ENCODE measurements around the gene TMC2. TPM values are rescaled to one million over a fixed set of nuclear protein-coding genes. Genes with fewer than 3 reads are reported as not detected.

Gene TMC2
- total RNA-seq, 1 experiment from 2014 or later, result not detected

DNA sequence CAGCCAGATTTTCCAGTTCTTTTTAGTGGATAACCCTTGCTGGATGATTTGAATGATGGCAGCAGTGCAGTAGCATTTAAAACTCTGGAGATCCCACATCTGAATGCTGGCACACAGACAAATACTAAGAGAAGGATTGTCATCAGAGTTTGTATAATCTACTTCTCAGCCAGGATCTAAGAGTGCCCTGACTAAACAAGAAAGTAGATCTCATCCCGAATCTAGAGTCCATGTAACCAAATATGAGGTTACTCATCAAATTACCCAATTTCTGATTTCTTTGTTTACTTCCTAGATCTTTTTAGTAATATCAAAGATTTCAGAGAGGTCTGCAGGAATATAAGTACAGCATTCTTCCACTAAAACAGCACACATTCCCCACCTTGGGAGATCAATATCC, 7.8 kb downstream of the TMC2 start:
- H3K27me3 ChIP-seq (replicated peaks; ENCODE audit: insufficient read depth, low read depth, low read length, poor library complexity), result peaks cover 27% of the 10 kb centered on the region
- no peaks in the 10 kb centered on the region for H3K36me3 ChIP-seq (ENCODE audit: insufficient read depth, low read length, poor library complexity, severe bottlenecking)
- no peak overlapping the region for H3K27ac ChIP-seq (ENCODE audit: low read depth, low read length, poor library complexity, severe bottlenecking)
- TF ChIP-seq EZH2 (IDR thresholded peaks at IDR 0.05; ENCODE audit: borderline replicate concordance, low read depth, low read length, poor library complexity, severe bottlenecking), result no peak
- TF ChIP-seq, protein P1, sequence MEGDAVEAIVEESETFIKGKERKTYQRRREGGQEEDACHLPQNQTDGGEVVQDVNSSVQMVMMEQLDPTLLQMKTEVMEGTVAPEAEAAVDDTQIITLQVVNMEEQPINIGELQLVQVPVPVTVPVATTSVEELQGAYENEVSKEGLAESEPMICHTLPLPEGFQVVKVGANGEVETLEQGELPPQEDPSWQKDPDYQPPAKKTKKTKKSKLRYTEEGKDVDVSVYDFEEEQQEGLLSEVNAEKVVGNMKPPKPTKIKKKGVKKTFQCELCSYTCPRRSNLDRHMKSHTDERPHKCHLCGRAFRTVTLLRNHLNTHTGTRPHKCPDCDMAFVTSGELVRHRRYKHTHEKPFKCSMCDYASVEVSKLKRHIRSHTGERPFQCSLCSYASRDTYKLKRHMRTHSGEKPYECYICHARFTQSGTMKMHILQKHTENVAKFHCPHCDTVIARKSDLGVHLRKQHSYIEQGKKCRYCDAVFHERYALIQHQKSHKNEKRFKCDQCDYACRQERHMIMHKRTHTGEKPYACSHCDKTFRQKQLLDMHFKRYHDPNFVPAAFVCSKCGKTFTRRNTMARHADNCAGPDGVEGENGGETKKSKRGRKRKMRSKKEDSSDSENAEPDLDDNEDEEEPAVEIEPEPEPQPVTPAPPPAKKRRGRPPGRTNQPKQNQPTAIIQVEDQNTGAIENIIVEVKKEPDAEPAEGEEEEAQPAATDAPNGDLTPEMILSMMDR (conservative IDR thresholded peaks at IDR 0.05; ENCODE audit: low read depth, low read length), result no peak
- no peak for DNase-seq (ENCODE audit: low spot score)
- CTCF ChIA-PET, result interaction anchor here (0.7 kb wide), 2 partner anchors 20 to 77 kb away, joined by 5 to 7 read pairs; no protein-coding TSS in a partner anchor
- intact Hi-C loops (cut with micrococcal nuclease; ENCODE audit: unreplicated experiment), result no loop called here
- no peak overlapping the region for H3K4me3 ChIP-seq (ENCODE audit: low read depth, low read length, poor library complexity, severe bottlenecking)
- no peaks in the 10 kb centered on the region for H3K9me3 ChIP-seq (ENCODE audit: low read depth, low read length, poor library complexity, severe bottlenecking)
- POLR2A ChIA-PET (ENCODE audit: low non-redundant PET), result no interaction called here
- no TSS peak for BruUV-seq (replicated peaks)
- H3K4me1 ChIP-seq (ENCODE audit: insufficient read depth, low read length, poor library complexity, severe bottlenecking), result no peaks in the 10 kb centered on the region

DNA sequence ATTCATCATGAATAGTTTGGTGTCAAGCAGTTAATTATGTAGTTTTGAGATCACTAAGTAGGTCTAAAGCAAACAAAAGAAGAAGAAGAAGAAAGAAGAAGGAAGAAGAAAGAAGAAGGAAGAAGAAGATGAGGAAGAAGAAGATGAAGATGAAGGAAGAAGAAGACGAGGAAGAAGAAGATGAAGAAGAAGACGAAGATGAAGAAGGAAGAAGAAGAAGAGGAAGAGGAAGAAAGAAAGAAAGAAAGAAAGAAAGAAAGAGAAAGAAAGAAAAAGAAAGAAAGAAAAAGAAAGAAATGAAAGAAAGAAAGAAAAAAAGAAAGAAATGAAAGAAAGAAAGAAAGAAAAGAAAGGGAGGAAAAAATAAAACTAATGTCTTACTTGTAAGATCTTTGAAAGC, 9.2 kb downstream of the TMC2 start:
- H3K4me1 ChIP-seq (ENCODE audit: insufficient read depth, low read length, poor library complexity, severe bottlenecking), result no peaks in the 10 kb centered on the region
- TF ChIP-seq, protein P1 (conservative IDR thresholded peaks at IDR 0.05; ENCODE audit: low read depth, low read length), result no peak
- TF ChIP-seq EZH2 (IDR thresholded peaks at IDR 0.05; ENCODE audit: borderline replicate concordance, low read depth, low read length, poor library complexity, severe bottlenecking), result no peak
- no peak overlapping the region for H3K4me3 ChIP-seq (ENCODE audit: low read depth, low read length, poor library complexity, severe bottlenecking)
- no peaks in the 10 kb centered on the region for H3K9me3 ChIP-seq (ENCODE audit: low read depth, low read length, poor library complexity, severe bottlenecking)
- H3K36me3 ChIP-seq (ENCODE audit: insufficient read depth, low read length, poor library complexity, severe bottlenecking), result no peaks in the 10 kb centered on the region
- DNase-seq (ENCODE audit: low spot score), result no peak
- no TSS peak for BruUV-seq (replicated peaks)
- POLR2A ChIA-PET (ENCODE audit: low non-redundant PET), result no interaction called here
- H3K27me3 ChIP-seq (replicated peaks; ENCODE audit: insufficient read depth, low read depth, low read length, poor library complexity), result peaks cover 30% of the 10 kb centered on the region
- CTCF ChIA-PET, result no interaction called here
- no peak overlapping the region for H3K27ac ChIP-seq (ENCODE audit: low read depth, low read length, poor library complexity, severe bottlenecking)
- intact Hi-C loops (cut with micrococcal nuclease; ENCODE audit: unreplicated experiment), result no loop called here

DNA sequence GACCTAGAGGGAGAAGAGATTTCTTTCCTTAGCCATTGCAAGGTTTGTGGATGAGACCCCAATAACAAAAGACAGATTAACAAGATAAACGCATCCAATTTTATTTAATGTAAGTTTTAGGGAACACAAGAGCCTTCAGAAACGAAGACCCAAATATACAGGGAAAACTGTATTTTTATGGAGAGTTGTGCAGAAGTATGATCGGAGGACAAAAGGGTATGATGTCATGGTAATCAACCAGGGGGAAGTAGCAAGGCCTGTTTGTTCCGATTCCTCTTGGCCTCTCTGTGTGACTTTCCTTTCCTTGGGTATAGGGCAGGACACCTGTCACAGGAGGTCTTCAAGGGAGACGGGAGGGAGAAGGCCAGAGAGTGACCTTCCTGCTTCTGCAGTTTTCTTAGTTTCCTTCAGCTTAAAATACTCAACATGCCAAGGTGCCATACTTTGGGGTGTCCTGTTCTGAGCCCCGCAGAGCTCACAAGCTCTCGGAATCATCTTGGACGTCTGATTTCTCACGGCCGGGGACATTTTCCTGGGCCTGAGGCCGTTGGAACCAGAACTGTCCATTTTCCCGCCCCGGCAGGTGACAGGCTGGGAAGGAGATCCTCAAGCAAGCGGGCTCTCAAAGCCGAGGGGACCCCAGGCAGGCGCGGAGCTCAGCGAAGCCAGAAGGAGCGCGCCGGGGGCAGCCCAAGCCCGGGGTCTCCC, 21.7 kb downstream of the TMC2 start:
- no peak overlapping the region for H3K4me3 ChIP-seq (ENCODE audit: low read depth, low read length, poor library complexity, severe bottlenecking)
- POLR2A ChIA-PET (ENCODE audit: low non-redundant PET), result no interaction called here
- TF ChIP-seq EZH2 (IDR thresholded peaks at IDR 0.05; ENCODE audit: borderline replicate concordance, low read depth, low read length, poor library complexity, severe bottlenecking), result peak; percentile 38
- TF ChIP-seq, protein P1 (conservative IDR thresholded peaks at IDR 0.05; ENCODE audit: low read depth, low read length), result no peak
- no peak for DNase-seq (ENCODE audit: low spot score)
- peaks cover 67% of the 10 kb centered on the region for H3K27me3 ChIP-seq (replicated peaks; ENCODE audit: insufficient read depth, low read depth, low read length, poor library complexity)
- H3K27ac ChIP-seq (ENCODE audit: low read depth, low read length, poor library complexity, severe bottlenecking), result no peak overlapping the region
- intact Hi-C loops (cut with micrococcal nuclease; ENCODE audit: unreplicated experiment), result no loop called here
- no peaks in the 10 kb centered on the region for H3K36me3 ChIP-seq (ENCODE audit: insufficient read depth, low read length, poor library complexity, severe bottlenecking)
- CTCF ChIA-PET, result no interaction called here
- no peaks in the 10 kb centered on the region for H3K4me1 ChIP-seq (ENCODE audit: insufficient read depth, low read length, poor library complexity, severe bottlenecking)
- no TSS peak for BruUV-seq (replicated peaks)
- H3K9me3 ChIP-seq (ENCODE audit: low read depth, low read length, poor library complexity, severe bottlenecking), result no peaks in the 10 kb centered on the region

Measured in A673 (cell line).